PC-9 (cell line): ENCODE results near the gene HBG2. TPM values are rescaled to one million over a fixed set of nuclear protein-coding genes. Genes with fewer than 3 reads are reported as not detected.

ENCODE experiments used
- BruUV-seq: library from RNA; stranded (reverse); fragments of 400-500 nt; replicated peaks from 2 replicates; lab custom pipeline; 2021; lab: Mats Ljungman, UMichigan
- CTCF ChIA-PET: fragments of 300-600 bp; sonication (Branson Sonifier 250); formaldehyde crosslinking; loops from one replicate; lab custom pipeline; 2022; ENCODE audit warnings: antibody characterized with exemption; lab: Charles Lee
- POLR2A ChIA-PET: fragments of 300-600 bp; sonication (Branson Sonifier 250); formaldehyde crosslinking; loops from one replicate; lab custom pipeline; 2022; ENCODE audit warnings: antibody characterized with exemption; ENCODE audit not compliant: unreplicated experiment; lab: Charles Lee
- DNase-seq, 2 experiments: peaks; one replicate each; pipeline versions ENCODE4 v3.0.0 to v3.0.0-alpha.2; 2015 to 2022; ENCODE audit warnings: mixed read lengths in 1 of 2
- H2AFZ ChIP-seq: fragments of 200-600 bp; sonication (generic); 2 replicates; pipeline ENCODE4 v1.8.1; 2017; ENCODE audit warnings: antibody characterized with exemption
- H3F3A ChIP-seq: fragments of 200-600 bp; sonication (generic); 2 replicates; pipeline ENCODE4 v1.8.1; 2017; ENCODE audit warnings: antibody characterized with exemption, mild to moderate bottlenecking, low read depth; ENCODE audit not compliant: insufficient read depth
- H3K27ac ChIP-seq: fragments of 200-600 bp; sonication (generic); 2 replicates; pipeline ENCODE4 v1.6.1; 2016; ENCODE audit warnings: mixed run types
- H3K27me3 ChIP-seq: fragments of 200-600 bp; sonication (generic); 2 replicates; pipeline ENCODE4 v1.6.1; 2016; ENCODE audit warnings: low read depth, mixed run types; ENCODE audit not compliant: insufficient read depth
- H3K36me3 ChIP-seq: fragments of 200-600 bp; sonication (generic); 2 replicates; pipeline ENCODE4 v1.6.1; 2016; ENCODE audit warnings: low read depth, mixed run types
- H3K4me1 ChIP-seq: fragments of 200-600 bp; sonication (generic); replicated peaks from 2 replicates; pipeline ENCODE4 v1.6.1; 2016; ENCODE audit warnings: mixed run types; ENCODE audit not compliant: insufficient read depth
- H3K4me2 ChIP-seq: fragments of 200-600 bp; sonication (generic); 2 replicates; pipeline ENCODE4 v1.6.1; 2017; ENCODE audit warnings: mixed run types
- H3K4me3 ChIP-seq: fragments of 200-600 bp; sonication (generic); 2 replicates; pipeline ENCODE4 v1.6.1; 2016; ENCODE audit warnings: mixed run types
- H3K79me2 ChIP-seq: fragments of 200-600 bp; sonication (generic); 2 replicates; pipeline ENCODE4 v1.6.1; 2017; ENCODE audit warnings: low read depth, mixed run types
- H3K9me2 ChIP-seq: fragments of 200-600 bp; sonication (generic); 2 replicates; pipeline ENCODE4 v1.8.1; 2017; ENCODE audit warnings: mild to moderate bottlenecking; ENCODE audit not compliant: insufficient read depth
- H3K9me3 ChIP-seq: fragments of 200-600 bp; sonication (generic); 2 replicates; pipeline ENCODE4 v1.8.1; 2016; ENCODE audit warnings: low read depth; ENCODE audit not compliant: insufficient read depth
- H4K20me1 ChIP-seq: fragments of 200-600 bp; sonication (generic); 2 replicates; pipeline ENCODE4 v1.8.1; 2017; ENCODE audit not compliant: insufficient read depth
- EZH2 ChIP-seq: fragments of 200-600 bp; sonication (generic); IDR thresholded peaks from 2 replicates; pipeline ENCODE4 v1.8.0; 2017; ENCODE audit warnings: antibody characterized with exemption, low read depth
- intact Hi-C: fragments of 100-400 bp; cut with micrococcal nuclease; formaldehyde crosslinking; loops from one replicate; pipeline ENCODE4 v1.10.0; 2022; ENCODE audit not compliant: unreplicated experiment
- total RNA-seq: library from RNA; stranded (reverse); gene quantifications from 2 replicates; pipeline ENCODE4 v1.2.3, GENCODE V29; 2021
- TF ChIP-seq, protein P1 (sequence below): fragments of 200-600 bp; sonication (generic); conservative IDR thresholded peaks from 2 replicates; pipeline ENCODE4 v1.6.1; 2017; ENCODE audit warnings: mixed run types, antibody characterized with exemption, mild to moderate bottlenecking, moderate library complexity

HBG2 gene
- total RNA-seq, 1 experiment from 2014 or later, result not detected

DNA sequence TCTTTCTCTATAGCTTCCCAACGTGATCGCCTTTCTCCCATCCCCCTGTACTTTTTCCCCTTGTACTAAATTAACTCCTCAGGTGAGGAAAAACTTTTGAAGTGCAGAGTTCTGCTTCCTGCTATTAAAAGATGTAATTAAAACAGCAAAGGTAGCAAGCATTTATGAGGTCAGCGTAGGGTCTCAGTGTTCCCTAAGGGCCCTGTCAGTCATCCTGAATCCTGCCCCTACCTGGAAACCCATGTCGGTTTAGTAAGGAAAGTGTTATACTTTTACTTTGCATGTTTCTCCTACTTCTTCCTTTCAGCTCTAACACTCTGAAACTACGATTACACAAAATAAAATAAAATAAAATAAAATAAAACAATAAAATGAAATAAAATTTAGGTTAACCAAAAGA is 26.5 kb downstream of the HBG2 start:
- no peak overlapping the region for H2AFZ ChIP-seq
- no peaks in the 10 kb centered on the region for H3K79me2 ChIP-seq
- intact Hi-C loops, result no loop called here
- H3K9me3 ChIP-seq, result no peaks in the 10 kb centered on the region
- H3F3A ChIP-seq, result no peaks in the 10 kb centered on the region
- ChIA-PET CTCF (no interaction called here), POLR2A (no interaction called here)
- H3K27me3 ChIP-seq, result no peaks in the 10 kb centered on the region
- H3K27ac ChIP-seq, result no peak overlapping the region
- BruUV-seq, result no TSS peak
- TF ChIP-seq, protein P1, sequence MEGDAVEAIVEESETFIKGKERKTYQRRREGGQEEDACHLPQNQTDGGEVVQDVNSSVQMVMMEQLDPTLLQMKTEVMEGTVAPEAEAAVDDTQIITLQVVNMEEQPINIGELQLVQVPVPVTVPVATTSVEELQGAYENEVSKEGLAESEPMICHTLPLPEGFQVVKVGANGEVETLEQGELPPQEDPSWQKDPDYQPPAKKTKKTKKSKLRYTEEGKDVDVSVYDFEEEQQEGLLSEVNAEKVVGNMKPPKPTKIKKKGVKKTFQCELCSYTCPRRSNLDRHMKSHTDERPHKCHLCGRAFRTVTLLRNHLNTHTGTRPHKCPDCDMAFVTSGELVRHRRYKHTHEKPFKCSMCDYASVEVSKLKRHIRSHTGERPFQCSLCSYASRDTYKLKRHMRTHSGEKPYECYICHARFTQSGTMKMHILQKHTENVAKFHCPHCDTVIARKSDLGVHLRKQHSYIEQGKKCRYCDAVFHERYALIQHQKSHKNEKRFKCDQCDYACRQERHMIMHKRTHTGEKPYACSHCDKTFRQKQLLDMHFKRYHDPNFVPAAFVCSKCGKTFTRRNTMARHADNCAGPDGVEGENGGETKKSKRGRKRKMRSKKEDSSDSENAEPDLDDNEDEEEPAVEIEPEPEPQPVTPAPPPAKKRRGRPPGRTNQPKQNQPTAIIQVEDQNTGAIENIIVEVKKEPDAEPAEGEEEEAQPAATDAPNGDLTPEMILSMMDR, result no peak
- no peak for TF ChIP-seq EZH2
- no peaks in the 10 kb centered on the region for H3K36me3 ChIP-seq
- H3K9me2 ChIP-seq, result no peaks in the 10 kb centered on the region
- H4K20me1 ChIP-seq, result no peaks in the 10 kb centered on the region
- H3K4me1 ChIP-seq, result no peaks in the 10 kb centered on the region
- no peak overlapping the region for H3K4me2 ChIP-seq
- no peak for DNase-seq
- no peak overlapping the region for H3K4me3 ChIP-seq

DNA sequence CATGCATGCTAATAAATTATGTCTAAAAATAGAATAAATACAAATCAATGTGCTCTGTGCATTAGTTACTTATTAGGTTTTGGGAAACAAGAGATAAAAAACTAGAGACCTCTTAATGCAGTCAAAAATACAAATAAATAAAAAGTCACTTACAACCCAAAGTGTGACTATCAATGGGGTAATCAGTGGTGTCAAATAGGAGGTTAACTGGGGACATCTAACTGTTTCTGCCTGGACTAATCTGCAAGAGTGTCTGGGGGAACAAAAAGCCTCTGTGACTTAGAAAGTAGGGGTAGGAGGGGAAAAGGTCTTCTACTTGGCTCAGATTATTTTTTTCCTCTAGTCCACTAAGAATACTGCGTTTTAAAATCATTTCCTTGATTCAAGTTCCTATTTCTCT is 26.9 kb downstream of the HBG2 start:
- Histone ChIP-seq H3K9me2 (no peaks in the 10 kb centered on the region), H3K27me3 (no peaks in the 10 kb centered on the region), H2AFZ (no peak overlapping the region), H3K79me2 (no peaks in the 10 kb centered on the region), H4K20me1 (no peaks in the 10 kb centered on the region), H3K36me3 (no peaks in the 10 kb centered on the region), H3K4me1 (no peaks in the 10 kb centered on the region), H3K27ac (no peak overlapping the region), H3K4me2 (no peak overlapping the region), H3F3A (no peaks in the 10 kb centered on the region), H3K4me3 (no peak overlapping the region), H3K9me3 (no peaks in the 10 kb centered on the region)
- intact Hi-C loops, result no loop called here
- TF ChIP-seq, protein P1, result no peak
- no peak for TF ChIP-seq EZH2
- no TSS peak for BruUV-seq
- CTCF ChIA-PET, result no interaction called here
- POLR2A ChIA-PET, result no interaction called here
- no peak for DNase-seq

DNA sequence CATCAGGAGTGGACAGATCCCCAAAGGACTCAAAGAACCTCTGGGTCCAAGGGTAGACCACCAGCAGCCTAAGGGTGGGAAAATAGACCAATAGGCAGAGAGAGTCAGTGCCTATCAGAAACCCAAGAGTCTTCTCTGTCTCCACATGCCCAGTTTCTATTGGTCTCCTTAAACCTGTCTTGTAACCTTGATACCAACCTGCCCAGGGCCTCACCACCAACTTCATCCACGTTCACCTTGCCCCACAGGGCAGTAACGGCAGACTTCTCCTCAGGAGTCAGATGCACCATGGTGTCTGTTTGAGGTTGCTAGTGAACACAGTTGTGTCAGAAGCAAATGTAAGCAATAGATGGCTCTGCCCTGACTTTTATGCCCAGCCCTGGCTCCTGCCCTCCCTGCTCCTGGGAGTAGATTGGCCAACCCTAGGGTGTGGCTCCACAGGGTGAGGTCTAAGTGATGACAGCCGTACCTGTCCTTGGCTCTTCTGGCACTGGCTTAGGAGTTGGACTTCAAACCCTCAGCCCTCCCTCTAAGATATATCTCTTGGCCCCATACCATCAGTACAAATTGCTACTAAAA is 27.8 kb downstream of the HBG2 start, which contains the start of gene HBB:
Gene HBB, minus strand, starts transcription at position 340 of the 579 bp plus-strand sequence. Its CDS starts 50 bp downstream, at position 290.
- POLR2A ChIA-PET, result no interaction called here
- BruUV-seq, result no TSS peak
- H3K4me1 ChIP-seq, result no peaks in the 10 kb centered on the region
- H3K9me3 ChIP-seq, result no peaks in the 10 kb centered on the region
- H3F3A ChIP-seq, result no peaks in the 10 kb centered on the region
- no peak within 1 kb of the TSS for H3K4me2 ChIP-seq
- no peaks in the 10 kb centered on the region for H4K20me1 ChIP-seq
- DNase-seq, result no peak
- no peaks in the 10 kb centered on the region for H3K9me2 ChIP-seq
- CTCF ChIA-PET, result no interaction called here
- no peaks in the 10 kb centered on the region for H3K27me3 ChIP-seq
- no peak within 1 kb of the TSS for H3K4me3 ChIP-seq
- H2AFZ ChIP-seq, result no peak within 1 kb of the TSS
- no peaks in the 10 kb centered on the region for H3K36me3 ChIP-seq
- intact Hi-C loops, result no loop called here
- H3K79me2 ChIP-seq, result no peaks in the 10 kb centered on the region
- no peak within 1 kb of the TSS for H3K27ac ChIP-seq
- TF ChIP-seq EZH2, result no peak
- TF ChIP-seq, protein P1, result no peak
